Activated CD4-positive, alpha-beta T cell treated with anti-CD3 and anti-CD28 coated beads, Interleukin-2, amount 10 ng/mL, durations not matched to agents 24 days and 14 days (primary cell): ENCODE results near the gene GLB1L. TPM values are rescaled to one million over a fixed set of nuclear protein-coding genes. Genes with fewer than 3 reads are reported as not detected.
"Not testable (repeated sequence)": the region's sequence is repeated elsewhere in the genome, so short reads cannot be mapped to it uniquely, and the experiment has no call there.

Experiments used
- DNase-seq: peaks from one replicate; pipeline ENCODE4 v3.0.0; 2022
- H3K27ac Mint-ChIP-seq: one replicate; pipeline ENCODE4 v1.8.0; 2022; ENCODE audit warnings: mild to moderate bottlenecking, mixed read lengths
- H3K27me3 Mint-ChIP-seq: one replicate; pipeline ENCODE4 v1.8.0; 2022; ENCODE audit warnings: mixed read lengths
- H3K36me3 Mint-ChIP-seq: one replicate; pipeline ENCODE4 v1.8.0; 2022; ENCODE audit warnings: low read depth, mild to moderate bottlenecking, mixed read lengths
- H3K4me1 Mint-ChIP-seq: one replicate; pipeline ENCODE4 v1.8.0; 2021; ENCODE audit warnings: mixed read lengths
- H3K4me3 Mint-ChIP-seq: one replicate; pipeline ENCODE4 v1.8.0; 2022; ENCODE audit warnings: mild to moderate bottlenecking, moderate library complexity, mixed read lengths
- H3K9me3 Mint-ChIP-seq: one replicate; pipeline ENCODE4 v1.8.0; 2021; ENCODE audit warnings: mixed read lengths
- intact Hi-C: fragments of 100-400 bp; cut with micrococcal nuclease; formaldehyde crosslinking; loops from one replicate; pipeline ENCODE4 v1.15.1; 2023
- total RNA-seq: library from RNA; stranded (reverse); gene quantifications from 2 replicates; pipeline ENCODE4 v1.2.3, GENCODE V29; 2022

Gene GLB1L
- total RNA-seq, 1 donor from 2014 or later, result 4.9 TPM

GRCh38 chr2:219277703-219278654 lies 32.7 kb upstream of the GLB1L start:
- Mint-ChIP-seq H3K4me3 (peak overlapping the region; percentile 97), H3K36me3 (peaks cover 19% of the 10 kb centered on the region), H3K4me1 (peaks cover 40% of the 10 kb centered on the region), H3K27ac (peak overlapping the region; percentile 95), H3K9me3 (no peaks in the 10 kb centered on the region), H3K27me3 (no peaks in the 10 kb centered on the region)
- intact Hi-C loops, result loop anchor here (2.0 to 5.0 kb wide), 5 partner anchors 59 to 881 kb away; partner anchors contain the start of genes ABCB6, CHPF, GMPPA and TMEM198
- DNase-seq, result peak; percentile 93

- Mint-ChIP-seq H3K4me1 (peaks cover 16% of the 10 kb centered on the region), H3K4me3 (no peak overlapping the region), H3K27me3 (peaks cover 12% of the 10 kb centered on the region), H3K9me3 (no peaks in the 10 kb centered on the region), H3K27ac (no peak overlapping the region), H3K36me3 (no peaks in the 10 kb centered on the region)
- no peak for DNase-seq
- intact Hi-C loops, result no loop called here
Measured at GRCh38 chr2:219274361-219274921, 29.2 kb upstream of the GLB1L start.

- Mint-ChIP-seq H3K9me3 (no peaks in the 10 kb centered on the region), H3K27ac (no peak overlapping the region), H3K36me3 (no peaks in the 10 kb centered on the region), H3K27me3 (peaks cover 12% of the 10 kb centered on the region), H3K4me1 (peaks cover 16% of the 10 kb centered on the region), H3K4me3 (no peak overlapping the region)
- intact Hi-C loops, result no loop called here
- no peak for DNase-seq
Measured at GRCh38 chr2:219273937-219274336, 28.7 kb upstream of the GLB1L start.

- H3K4me3 Mint-ChIP-seq, result no peak overlapping the region
- H3K27me3 Mint-ChIP-seq, result peaks cover 12% of the 10 kb centered on the region
- no peak overlapping the region for H3K27ac Mint-ChIP-seq
- peaks cover 10% of the 10 kb centered on the region for H3K4me1 Mint-ChIP-seq
- no peak for DNase-seq
- intact Hi-C loops, result no loop called here
- no peaks in the 10 kb centered on the region for H3K9me3 Mint-ChIP-seq
- H3K36me3 Mint-ChIP-seq, result no peaks in the 10 kb centered on the region
Measured at GRCh38 chr2:219272995-219273394, 27.8 kb upstream of the GLB1L start.

- H3K36me3 Mint-ChIP-seq, result no peaks in the 10 kb centered on the region
- DNase-seq, result no peak
- peaks cover 12% of the 10 kb centered on the region for H3K27me3 Mint-ChIP-seq
- H3K4me3 Mint-ChIP-seq, result no peak overlapping the region
- intact Hi-C loops, result no loop called here
- H3K4me1 Mint-ChIP-seq, result peaks cover 3% of the 10 kb centered on the region
- H3K27ac Mint-ChIP-seq, result no peak overlapping the region
- H3K9me3 Mint-ChIP-seq, result no peaks in the 10 kb centered on the region
Measured at GRCh38 chr2:219272356-219272755, 27.1 kb upstream of the GLB1L start.

GRCh38 chr2:219271021-219271420 lies 25.8 kb upstream of the GLB1L start:
- peaks cover 12% of the 10 kb centered on the region for H3K27me3 Mint-ChIP-seq
- intact Hi-C loops, result no loop called here
- no peaks in the 10 kb centered on the region for H3K9me3 Mint-ChIP-seq
- no peak overlapping the region for H3K27ac Mint-ChIP-seq
- H3K4me3 Mint-ChIP-seq, result no peak overlapping the region
- H3K4me1 Mint-ChIP-seq, result no peaks in the 10 kb centered on the region
- DNase-seq, result no peak
- no peaks in the 10 kb centered on the region for H3K36me3 Mint-ChIP-seq

- Mint-ChIP-seq H3K27me3 (peaks cover 12% of the 10 kb centered on the region), H3K27ac (no peak overlapping the region), H3K4me3 (no peak overlapping the region), H3K4me1 (no peaks in the 10 kb centered on the region), H3K9me3 (no peaks in the 10 kb centered on the region), H3K36me3 (no peaks in the 10 kb centered on the region)
- DNase-seq, result no peak
- intact Hi-C loops, result no loop called here
Measured at GRCh38 chr2:219270055-219270372, 24.8 kb upstream of the GLB1L start.

- H3K27ac Mint-ChIP-seq, result no peak overlapping the region
- no peaks in the 10 kb centered on the region for H3K4me1 Mint-ChIP-seq
- peaks cover 12% of the 10 kb centered on the region for H3K27me3 Mint-ChIP-seq
- intact Hi-C loops, result no loop called here
- no peaks in the 10 kb centered on the region for H3K9me3 Mint-ChIP-seq
- H3K4me3 Mint-ChIP-seq, result no peak overlapping the region
- DNase-seq, result no peak
- H3K36me3 Mint-ChIP-seq, result no peaks in the 10 kb centered on the region
Measured at GRCh38 chr2:219269362-219270054, 24.3 kb upstream of the GLB1L start.

GRCh38 chr2:219268294-219268693 lies 23.1 kb upstream of the GLB1L start:
- Mint-ChIP-seq H3K4me1 (no peaks in the 10 kb centered on the region), H3K27me3 (peaks cover 12% of the 10 kb centered on the region), H3K36me3 (no peaks in the 10 kb centered on the region), H3K27ac (no peak overlapping the region), H3K9me3 (no peaks in the 10 kb centered on the region), H3K4me3 (no peak overlapping the region)
- no peak for DNase-seq
- intact Hi-C loops, result no loop called here

GRCh38 chr2:219266886-219267285 lies 21.6 kb upstream of the GLB1L start:
- Mint-ChIP-seq H3K9me3 (no peaks in the 10 kb centered on the region), H3K4me3 (no peak overlapping the region), H3K27ac (no peak overlapping the region), H3K27me3 (peaks cover 11% of the 10 kb centered on the region), H3K4me1 (no peaks in the 10 kb centered on the region), H3K36me3 (no peaks in the 10 kb centered on the region)
- intact Hi-C loops, result no loop called here
- no peak for DNase-seq

- no peaks in the 10 kb centered on the region for H3K36me3 Mint-ChIP-seq
- H3K27ac Mint-ChIP-seq, result no peak overlapping the region
- intact Hi-C loops, result no loop called here
Measured at GRCh38 chr2:219266232-219266631, 21.0 kb upstream of the GLB1L start.

GRCh38 chr2:219261024-219261855 lies 16.0 kb upstream of the GLB1L start:
- intact Hi-C loops, result no loop called here
- Mint-ChIP-seq H3K9me3 (no peaks in the 10 kb centered on the region), H3K36me3 (no peaks in the 10 kb centered on the region), H3K27me3 (peaks cover 18% of the 10 kb centered on the region), H3K4me3 (no peak overlapping the region), H3K4me1 (peaks cover 2% of the 10 kb centered on the region), H3K27ac (no peak overlapping the region)
- DNase-seq, result no peak

More at GRCh38 chr2:219266232-219266631, 21.0 kb upstream of the GLB1L start:
- Mint-ChIP-seq H3K4me1 (no peaks in the 10 kb centered on the region), H3K27me3 (peaks cover 11% of the 10 kb centered on the region), H3K4me3 (no peak overlapping the region), H3K9me3 (no peaks in the 10 kb centered on the region)
- no peak for DNase-seq

- H3K9me3 Mint-ChIP-seq, H3K36me3 Mint-ChIP-seq, DNase-seq, intact Hi-C loops, H3K27ac Mint-ChIP-seq, H3K4me3 Mint-ChIP-seq: not testable (repeated sequence)
- Mint-ChIP-seq H3K4me1 (peaks cover 13% of the 10 kb centered on the region), H3K27me3 (peaks cover 18% of the 10 kb centered on the region)
Measured at GRCh38 chr2:219258942-219259341, 13.7 kb upstream of the GLB1L start.
